Osteocyte (in vitro differentiated cells): ENCODE data around the gene VSIG1. TPM values are rescaled to one million over a fixed set of nuclear protein-coding genes. Genes with fewer than 3 reads are reported as not detected.

Source experiments
- DNase-seq: peaks from one replicate; pipeline ENCODE4 v3.0.0; 2021; ENCODE audit warnings: mixed read lengths; ENCODE audit not compliant: unreplicated experiment; ENCODE audit errors: extremely low spot score
- H3K27ac Mint-ChIP-seq: one replicate; pipeline ENCODE4 v1.8.0; 2021; ENCODE audit warnings: mild to moderate bottlenecking, mixed read lengths; ENCODE audit not compliant: unreplicated experiment
- H3K27me3 Mint-ChIP-seq: one replicate; pipeline ENCODE4 v1.8.0; 2021; ENCODE audit warnings: mixed read lengths; ENCODE audit not compliant: unreplicated experiment
- H3K36me3 Mint-ChIP-seq: one replicate; pipeline ENCODE4 v1.8.0; 2021; ENCODE audit warnings: mixed read lengths; ENCODE audit not compliant: unreplicated experiment
- H3K4me1 Mint-ChIP-seq: one replicate; pipeline ENCODE4 v1.8.0; 2021; ENCODE audit warnings: mixed read lengths; ENCODE audit not compliant: unreplicated experiment
- H3K4me3 Mint-ChIP-seq: one replicate; pipeline ENCODE4 v1.8.0; 2021; ENCODE audit warnings: mild to moderate bottlenecking, moderate library complexity, mixed read lengths; ENCODE audit not compliant: unreplicated experiment
- H3K9me3 Mint-ChIP-seq: one replicate; pipeline ENCODE4 v1.8.0; 2021; ENCODE audit warnings: mixed read lengths; ENCODE audit not compliant: unreplicated experiment
- total RNA-seq: library from RNA; stranded (reverse); gene quantifications from 2 replicates; pipeline ENCODE4 v1.2.1, GENCODE V29; 2021
- TF ChIP-seq, protein P1 (sequence below): fragments of 200-600 bp; sonication (generic); IDR thresholded peaks from 2 replicates; pipeline ENCODE4 v1.5.0; 2021; ENCODE audit warnings: antibody characterized with exemption, mild to moderate bottlenecking, moderate library complexity

VSIG1 gene
- total RNA-seq, 1 donor from 2014 or later = not detected

DNA sequence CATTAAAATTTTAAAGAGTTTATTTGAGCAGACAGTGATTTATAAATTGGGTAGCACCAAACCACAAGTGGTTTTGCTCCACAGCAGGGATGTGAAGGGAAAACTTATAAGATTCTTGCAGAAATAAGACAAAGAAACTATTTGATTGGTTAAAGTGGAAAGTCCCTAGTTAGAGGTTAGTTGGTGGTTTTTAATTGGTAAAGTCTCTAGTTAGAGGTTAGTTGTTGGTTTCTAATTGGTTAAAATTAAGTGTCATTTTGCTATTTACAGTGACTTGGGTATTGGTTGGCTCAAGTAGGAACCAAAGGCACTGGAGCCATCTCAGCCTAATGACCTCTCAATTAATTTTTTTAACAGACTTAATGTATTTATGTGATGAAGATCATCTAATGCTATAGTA is 69.7 kb downstream of the VSIG1 start:
- no peaks in the 10 kb centered on the region for H3K27me3 Mint-ChIP-seq
- no peaks in the 10 kb centered on the region for H3K4me1 Mint-ChIP-seq
- peaks cover 3% of the 10 kb centered on the region for H3K36me3 Mint-ChIP-seq
- no peaks in the 10 kb centered on the region for H3K9me3 Mint-ChIP-seq
- no peak overlapping the region for H3K4me3 Mint-ChIP-seq
- TF ChIP-seq, protein P1, sequence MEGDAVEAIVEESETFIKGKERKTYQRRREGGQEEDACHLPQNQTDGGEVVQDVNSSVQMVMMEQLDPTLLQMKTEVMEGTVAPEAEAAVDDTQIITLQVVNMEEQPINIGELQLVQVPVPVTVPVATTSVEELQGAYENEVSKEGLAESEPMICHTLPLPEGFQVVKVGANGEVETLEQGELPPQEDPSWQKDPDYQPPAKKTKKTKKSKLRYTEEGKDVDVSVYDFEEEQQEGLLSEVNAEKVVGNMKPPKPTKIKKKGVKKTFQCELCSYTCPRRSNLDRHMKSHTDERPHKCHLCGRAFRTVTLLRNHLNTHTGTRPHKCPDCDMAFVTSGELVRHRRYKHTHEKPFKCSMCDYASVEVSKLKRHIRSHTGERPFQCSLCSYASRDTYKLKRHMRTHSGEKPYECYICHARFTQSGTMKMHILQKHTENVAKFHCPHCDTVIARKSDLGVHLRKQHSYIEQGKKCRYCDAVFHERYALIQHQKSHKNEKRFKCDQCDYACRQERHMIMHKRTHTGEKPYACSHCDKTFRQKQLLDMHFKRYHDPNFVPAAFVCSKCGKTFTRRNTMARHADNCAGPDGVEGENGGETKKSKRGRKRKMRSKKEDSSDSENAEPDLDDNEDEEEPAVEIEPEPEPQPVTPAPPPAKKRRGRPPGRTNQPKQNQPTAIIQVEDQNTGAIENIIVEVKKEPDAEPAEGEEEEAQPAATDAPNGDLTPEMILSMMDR = no peak
- no peak for DNase-seq
- no peak overlapping the region for H3K27ac Mint-ChIP-seq

DNA sequence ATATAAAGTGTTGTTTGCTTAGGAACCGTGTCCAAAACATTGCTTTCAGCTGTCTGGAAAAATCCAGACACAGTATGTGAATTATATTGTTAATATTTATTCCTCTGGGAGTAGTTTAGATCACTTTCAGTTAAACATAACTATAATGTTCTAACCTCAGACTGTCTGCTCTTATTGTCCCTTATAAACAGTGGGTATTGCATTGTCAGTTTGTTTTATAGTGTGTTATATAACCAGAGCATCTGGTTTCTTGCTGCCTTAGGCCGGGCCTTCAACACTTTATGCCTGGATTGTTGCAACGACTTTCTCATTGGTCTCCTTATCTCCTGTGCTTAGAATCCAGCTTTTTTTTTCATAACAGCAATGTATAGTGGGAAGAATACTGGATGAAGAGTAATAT is 73.1 kb downstream of the VSIG1 start:
- Mint-ChIP-seq H3K27ac (no peak overlapping the region), H3K36me3 (peaks cover 3% of the 10 kb centered on the region), H3K4me3 (no peak overlapping the region), H3K4me1 (peaks cover 10% of the 10 kb centered on the region), H3K27me3 (no peaks in the 10 kb centered on the region), H3K9me3 (no peaks in the 10 kb centered on the region)
- TF ChIP-seq, protein P1 = no peak
- no peak for DNase-seq

DNA sequence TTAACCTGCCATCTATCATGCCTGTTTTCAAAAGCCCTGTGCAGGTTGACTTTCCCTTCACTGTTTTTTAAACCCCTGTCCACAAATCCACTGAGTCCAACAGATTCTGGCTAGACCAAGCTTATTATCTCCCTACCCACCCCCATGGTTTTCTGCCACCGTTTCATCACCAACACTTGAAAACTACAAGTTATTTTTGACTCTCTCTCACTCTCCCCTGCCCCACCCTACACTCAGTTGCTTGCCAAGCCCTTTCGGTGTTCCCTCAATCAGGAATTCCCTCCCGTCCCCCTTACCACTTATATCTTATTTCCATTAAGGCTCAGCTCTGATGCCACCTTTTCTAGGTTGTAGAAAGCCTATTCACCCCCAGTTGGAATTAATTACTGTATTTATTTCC is 76.4 kb downstream of the VSIG1 start:
- no peak for DNase-seq
- Mint-ChIP-seq H3K27ac (no peak overlapping the region), H3K4me3 (no peak overlapping the region), H3K36me3 (peaks cover 3% of the 10 kb centered on the region), H3K9me3 (no peaks in the 10 kb centered on the region), H3K4me1 (peaks cover 14% of the 10 kb centered on the region), H3K27me3 (no peaks in the 10 kb centered on the region)
- TF ChIP-seq, protein P1 = no peak

DNA sequence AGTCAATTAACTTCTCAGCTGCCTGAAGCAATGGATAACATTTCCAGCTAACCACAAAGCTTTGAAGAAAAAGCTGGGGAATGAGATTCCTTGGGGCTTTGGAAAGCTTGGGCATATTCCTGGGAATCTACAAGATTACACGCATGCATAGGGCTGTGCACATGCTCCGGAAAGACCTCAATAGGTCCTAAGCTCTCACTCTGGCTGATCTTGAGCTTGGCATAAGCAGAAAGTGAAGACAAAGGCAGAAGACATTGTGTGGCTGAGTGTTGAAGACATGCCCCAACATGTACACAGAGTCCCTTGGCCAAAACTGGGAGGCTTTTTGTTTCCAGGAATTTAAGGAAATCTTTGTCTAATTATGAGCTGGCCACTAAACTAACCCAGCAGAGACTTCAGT is 77.9 kb downstream of the VSIG1 start:
- H3K27ac Mint-ChIP-seq = peak overlapping the region; percentile 72

DNA sequence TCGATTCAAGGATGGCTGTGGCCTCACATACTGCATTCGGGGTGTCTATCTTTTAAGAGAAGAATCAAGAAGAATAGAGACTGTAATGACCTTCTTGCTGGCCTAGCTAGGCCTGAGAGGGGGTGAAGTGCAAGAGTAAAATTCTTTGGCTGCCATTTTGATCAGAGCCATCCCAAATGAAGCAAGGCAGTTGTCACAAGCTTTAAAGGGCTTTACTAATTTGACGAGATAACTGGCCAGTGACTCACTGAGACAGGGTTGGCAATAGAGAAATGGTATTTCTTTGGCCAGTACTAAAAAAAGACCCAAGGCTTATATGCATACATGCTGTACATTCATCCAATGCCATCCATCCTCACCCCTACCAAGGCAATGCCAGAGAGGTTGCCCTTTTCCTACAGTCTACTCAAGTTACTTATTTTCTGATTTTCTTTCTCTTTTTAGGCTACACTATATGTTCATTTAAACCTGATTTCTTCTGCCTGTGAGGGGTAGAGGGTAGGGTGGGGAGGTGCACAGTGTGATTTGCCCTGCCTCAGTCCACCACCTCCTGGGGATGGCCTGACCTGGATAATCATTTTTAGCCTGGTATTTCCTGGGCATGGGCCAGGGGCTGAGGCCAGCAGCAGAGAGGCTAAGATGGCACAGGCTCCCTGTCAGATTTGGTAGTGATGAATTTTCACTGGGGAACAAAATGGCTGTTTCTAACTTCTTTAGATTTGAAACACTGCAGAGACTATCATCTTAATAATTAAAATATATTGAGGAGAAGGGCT is 78.9 kb downstream of the VSIG1 start:
- no peak overlapping the region for H3K27ac Mint-ChIP-seq
- TF ChIP-seq, protein P1 = no peak
- no peaks in the 10 kb centered on the region for H3K27me3 Mint-ChIP-seq
- H3K9me3 Mint-ChIP-seq = no peaks in the 10 kb centered on the region
- H3K4me3 Mint-ChIP-seq = no peak overlapping the region
- no peak for DNase-seq
- peaks cover 14% of the 10 kb centered on the region for H3K4me1 Mint-ChIP-seq
- peaks cover 16% of the 10 kb centered on the region for H3K36me3 Mint-ChIP-seq

More for the DNA sequence above, 77.9 kb downstream of the VSIG1 start:
- Mint-ChIP-seq H3K9me3 (no peaks in the 10 kb centered on the region), H3K4me1 (peaks cover 14% of the 10 kb centered on the region), H3K36me3 (peaks cover 14% of the 10 kb centered on the region), H3K27me3 (no peaks in the 10 kb centered on the region), H3K4me3 (no peak overlapping the region)
- TF ChIP-seq, protein P1 = no peak
- DNase-seq = no peak
